ENCODE data around the gene DIABLO. TPM values are rescaled to one million over a fixed set of nuclear protein-coding genes. Genes with fewer than 3 reads are reported as not detected.

Gene DIABLO
- total RNA-seq, 1 experiment from 2014 or later, result 60.1 TPM

DNA sequence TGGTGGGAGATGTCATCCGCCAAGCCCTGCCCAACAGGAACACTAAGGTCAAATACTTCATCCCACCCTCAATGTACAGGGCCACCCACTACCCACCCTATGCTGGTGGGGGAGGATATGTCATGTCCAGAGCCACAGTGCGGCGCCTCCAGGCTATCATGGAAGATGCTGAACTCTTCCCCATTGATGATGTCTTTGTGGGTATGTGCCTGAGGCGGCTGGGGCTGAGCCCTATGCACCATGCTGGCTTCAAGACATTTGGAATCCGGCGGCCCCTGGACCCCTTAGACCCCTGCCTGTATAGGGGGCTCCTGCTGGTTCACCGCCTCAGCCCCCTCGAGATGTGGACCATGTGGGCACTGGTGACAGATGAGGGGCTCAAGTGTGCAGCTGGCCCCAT, 18.9 kb downstream of the DIABLO start:
- H3K4me3 ChIP-seq (replicated peaks in 1 of 2; ENCODE audit: low read depth in 1 of 2, low read length in 2 of 2), result no peak overlapping the region
- H3K4me1 ChIP-seq (ENCODE audit: control insufficient read depth in 1 of 2, insufficient read depth in 2 of 2, low read length in 2 of 2), result peaks cover 2 to 31% of the 10 kb centered on the region in 2 experiments; a peak in 3 of 4 replicates
- H3K9ac ChIP-seq (ENCODE audit: low read length), result no peak overlapping the region
- intact Hi-C loops (cut with micrococcal nuclease), result no loop called here
- H4K20me1 ChIP-seq (ENCODE audit: insufficient read depth), result no peaks in the 10 kb centered on the region
- no peak overlapping the region for H3K4me2 ChIP-seq (ENCODE audit: low read length)
- no peak overlapping the region for H2AFZ ChIP-seq (ENCODE audit: low read depth, low read length, poor library complexity, severe bottlenecking)
- CTCF ChIA-PET, result no interaction called here
- POLR2A ChIA-PET, result no interaction called here
- RAD21 ChIA-PET (ENCODE audit: low non-redundant PET in 1 of 2, low total read pairs in 2 of 2, uncharacterized antibody in 2 of 2, unreplicated experiment in 2 of 2), result no interaction called here
- TF ChIP-seq, protein P1, sequence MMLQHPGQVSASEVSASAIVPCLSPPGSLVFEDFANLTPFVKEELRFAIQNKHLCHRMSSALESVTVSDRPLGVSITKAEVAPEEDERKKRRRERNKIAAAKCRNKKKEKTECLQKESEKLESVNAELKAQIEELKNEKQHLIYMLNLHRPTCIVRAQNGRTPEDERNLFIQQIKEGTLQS (IDR thresholded peaks at IDR 0.05), result no peak
- TF ChIP-seq, protein P2, sequence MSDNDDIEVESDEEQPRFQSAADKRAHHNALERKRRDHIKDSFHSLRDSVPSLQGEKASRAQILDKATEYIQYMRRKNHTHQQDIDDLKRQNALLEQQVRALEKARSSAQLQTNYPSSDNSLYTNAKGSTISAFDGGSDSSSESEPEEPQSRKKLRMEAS (IDR thresholded peaks at IDR 0.05), result no peak
- TF ChIP-seq, protein P3, sequence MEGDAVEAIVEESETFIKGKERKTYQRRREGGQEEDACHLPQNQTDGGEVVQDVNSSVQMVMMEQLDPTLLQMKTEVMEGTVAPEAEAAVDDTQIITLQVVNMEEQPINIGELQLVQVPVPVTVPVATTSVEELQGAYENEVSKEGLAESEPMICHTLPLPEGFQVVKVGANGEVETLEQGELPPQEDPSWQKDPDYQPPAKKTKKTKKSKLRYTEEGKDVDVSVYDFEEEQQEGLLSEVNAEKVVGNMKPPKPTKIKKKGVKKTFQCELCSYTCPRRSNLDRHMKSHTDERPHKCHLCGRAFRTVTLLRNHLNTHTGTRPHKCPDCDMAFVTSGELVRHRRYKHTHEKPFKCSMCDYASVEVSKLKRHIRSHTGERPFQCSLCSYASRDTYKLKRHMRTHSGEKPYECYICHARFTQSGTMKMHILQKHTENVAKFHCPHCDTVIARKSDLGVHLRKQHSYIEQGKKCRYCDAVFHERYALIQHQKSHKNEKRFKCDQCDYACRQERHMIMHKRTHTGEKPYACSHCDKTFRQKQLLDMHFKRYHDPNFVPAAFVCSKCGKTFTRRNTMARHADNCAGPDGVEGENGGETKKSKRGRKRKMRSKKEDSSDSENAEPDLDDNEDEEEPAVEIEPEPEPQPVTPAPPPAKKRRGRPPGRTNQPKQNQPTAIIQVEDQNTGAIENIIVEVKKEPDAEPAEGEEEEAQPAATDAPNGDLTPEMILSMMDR (IDR thresholded peaks at IDR 0.05 in 2 of 3, conservative IDR thresholded peaks at IDR 0.05 in 1 of 3; ENCODE audit: borderline replicate concordance in 1 of 3, insufficient read depth in 1 of 3, low read depth in 2 of 3, low read length in 2 of 3), result no peak
- TF ChIP-seq, protein P4, sequence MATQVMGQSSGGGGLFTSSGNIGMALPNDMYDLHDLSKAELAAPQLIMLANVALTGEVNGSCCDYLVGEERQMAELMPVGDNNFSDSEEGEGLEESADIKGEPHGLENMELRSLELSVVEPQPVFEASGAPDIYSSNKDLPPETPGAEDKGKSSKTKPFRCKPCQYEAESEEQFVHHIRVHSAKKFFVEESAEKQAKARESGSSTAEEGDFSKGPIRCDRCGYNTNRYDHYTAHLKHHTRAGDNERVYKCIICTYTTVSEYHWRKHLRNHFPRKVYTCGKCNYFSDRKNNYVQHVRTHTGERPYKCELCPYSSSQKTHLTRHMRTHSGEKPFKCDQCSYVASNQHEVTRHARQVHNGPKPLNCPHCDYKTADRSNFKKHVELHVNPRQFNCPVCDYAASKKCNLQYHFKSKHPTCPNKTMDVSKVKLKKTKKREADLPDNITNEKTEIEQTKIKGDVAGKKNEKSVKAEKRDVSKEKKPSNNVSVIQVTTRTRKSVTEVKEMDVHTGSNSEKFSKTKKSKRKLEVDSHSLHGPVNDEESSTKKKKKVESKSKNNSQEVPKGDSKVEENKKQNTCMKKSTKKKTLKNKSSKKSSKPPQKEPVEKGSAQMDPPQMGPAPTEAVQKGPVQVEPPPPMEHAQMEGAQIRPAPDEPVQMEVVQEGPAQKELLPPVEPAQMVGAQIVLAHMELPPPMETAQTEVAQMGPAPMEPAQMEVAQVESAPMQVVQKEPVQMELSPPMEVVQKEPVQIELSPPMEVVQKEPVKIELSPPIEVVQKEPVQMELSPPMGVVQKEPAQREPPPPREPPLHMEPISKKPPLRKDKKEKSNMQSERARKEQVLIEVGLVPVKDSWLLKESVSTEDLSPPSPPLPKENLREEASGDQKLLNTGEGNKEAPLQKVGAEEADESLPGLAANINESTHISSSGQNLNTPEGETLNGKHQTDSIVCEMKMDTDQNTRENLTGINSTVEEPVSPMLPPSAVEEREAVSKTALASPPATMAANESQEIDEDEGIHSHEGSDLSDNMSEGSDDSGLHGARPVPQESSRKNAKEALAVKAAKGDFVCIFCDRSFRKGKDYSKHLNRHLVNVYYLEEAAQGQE (IDR thresholded peaks at IDR 0.05; ENCODE audit: low read depth), result no peak
- no peak for TF ChIP-seq ZNF274 (IDR thresholded peaks at IDR 0.05; ENCODE audit: low read depth, low read length)
- TF ChIP-seq ZFX (IDR thresholded peaks at IDR 0.05), result no peak
- TF ChIP-seq POLR2AphosphoS5 (IDR thresholded peaks at IDR 0.05; ENCODE audit: low read depth, low read length), result no peak
- TF ChIP-seq CEBPB (IDR thresholded peaks at IDR 0.05; ENCODE audit: low read depth), result no peak
- no peak for TF ChIP-seq JUND (IDR thresholded peaks at IDR 0.05)
- BruUV-seq (replicated peaks), result no TSS peak
- H3K9me2 ChIP-seq (ENCODE audit: insufficient read depth), result no peaks in the 10 kb centered on the region
- H3K79me2 ChIP-seq (ENCODE audit: insufficient read depth, low read length), result peaks cover 11% of the 10 kb centered on the region
- H3K36me3 ChIP-seq (ENCODE audit: control insufficient read depth in 1 of 2, insufficient read depth in 2 of 2, low read length in 2 of 2), result peaks cover 20 to 24% of the 10 kb centered on the region in 2 experiments
- no peak for DNase-seq (ENCODE audit: low read depth, low spot score)
- no peak for ATAC-seq
- H3K27me3 ChIP-seq (ENCODE audit: insufficient read depth, low read length), result no peaks in the 10 kb centered on the region
- no peaks in the 10 kb centered on the region for H3K9me3 ChIP-seq (ENCODE audit: control insufficient read depth in 1 of 2, insufficient read depth in 1 of 2, low read depth in 1 of 2, low read length in 2 of 2)
- no peak overlapping the region for H3K27ac ChIP-seq (ENCODE audit: low read depth, low read length)

All from HCT116 (cell line).